Heart right ventricle (tissue), 16 donors: ENCODE data around the gene KIFC3. TPM values are rescaled to one million over a fixed set of nuclear protein-coding genes. Genes with fewer than 3 reads are reported as not detected.
A peak's percentile ranks its signal among the peaks of the same experiment; 100 is the strongest.
"Not testable (repeated sequence)": the region's sequence is repeated elsewhere in the genome, so short reads cannot be mapped to it uniquely, and the experiment has no call there.

Experiments used
- ATAC-seq, 8 donors: fragments of 200-7000 bp; cut with Tn5 transposase; one replicate each; pipeline ENCODE4 v1.9.1; 2020; ENCODE audit warnings: mild to moderate bottlenecking in 8 of 8, moderate library complexity in 8 of 8, moderate number of reproducible peaks in 1 of 8
- DNase-seq, 2 donors: peaks; one replicate each; pipeline ENCODE4 v3.0.0-alpha.2; 2020
- H3K27ac ChIP-seq, 10 donors: fragments of 200-600 bp; sonication (generic) in 2 of 10; one replicate each; pipeline versions ENCODE4 v1.5.0 to v1.8.0; 2020 to 2022; ENCODE audit warnings: mild to moderate bottlenecking in 3 of 10
- H3K27me3 ChIP-seq, 7 donors: fragments of 200-600 bp; one replicate each; pipeline ENCODE4 v1.8.0; 2021 to 2022; ENCODE audit warnings: mild to moderate bottlenecking in 2 of 7
- H3K36me3 ChIP-seq, 9 donors: fragments of 200-600 bp; sonication (generic) in 1 of 9; one replicate each; pipeline versions ENCODE4 v1.5.0 to v1.8.0; 2020 to 2022; ENCODE audit warnings: mild to moderate bottlenecking in 2 of 9
- H3K4me1 ChIP-seq, 9 donors: fragments of 200-600 bp; sonication (generic) in 1 of 9; one replicate each; pipeline versions ENCODE4 v1.5.0 to v1.8.0; 2020 to 2022; ENCODE audit warnings: mild to moderate bottlenecking in 4 of 9
- H3K4me3 ChIP-seq, 10 donors: fragments of 200-600 bp; sonication (generic) in 2 of 10; one replicate each; pipeline versions ENCODE4 v1.5.0 to v1.8.0; 2020 to 2022; ENCODE audit warnings: mild to moderate bottlenecking in 7 of 10, moderate library complexity in 2 of 10
- H3K9me3 ChIP-seq, 11 donors: fragments of 200-600 bp in 10 of 11; sonication (generic) in 2 of 11; one replicate each; pipeline versions ENCODE4 v1.5.0 to v1.8.0; 2013 to 2022; ENCODE audit warnings: mild to moderate bottlenecking in 2 of 11, control low read depth in 1 of 11, moderate library complexity in 1 of 11
- CTCF ChIP-seq, 9 donors: fragments of 200-600 bp; sonication (generic) in 2 of 9; IDR thresholded peaks; one replicate each; pipeline versions ENCODE4 v1.5.0 to v1.8.0; 2021 to 2022; ENCODE audit warnings: antibody characterized with exemption in 9 of 9, mild to moderate bottlenecking in 5 of 9, moderate library complexity in 1 of 9
- WGBS, 2 donors: extraction: QIAGEN DNeasy Blood & Tissue Kit; methylation state at CpG; one replicate each; pipeline ENCODE4 v1.1.7; 2013; ENCODE audit warnings: inconsistent platforms in 1 of 2; 5-methylcytosine and 5-hydroxymethylcytosine counted together
- intact Hi-C, 10 donors: fragments of 100-400 bp; cut with DNase I; formaldehyde crosslinking; loops; one replicate each; pipeline versions ENCODE4 v1.11.1 to v1.14.2; 2022
- polyA plus RNA-seq, 2 donors: library from polyadenylated mRNA; stranded (reverse); fragments of 200-250 nt; gene quantifications; one replicate each; pipeline ENCODE4 v1.2.3, GENCODE V29; 2013
- total RNA-seq, 10 donors: library from RNA; stranded (reverse); fragmentation: NEBNext Ultra II Directional in 3 of 10; extraction: Animal tissue kit (Norgen Biotek cat#: 25700) in 3 of 10; gene quantifications; one replicate each; pipeline versions ENCODE4 v1.2.1 to v1.2.4, GENCODE V29; 2021 to 2023
- donor health status: Arrhythmogenic right ventricular cardiomyopathy.
- donor health status: ischemic (EF 13 %, LVEDD 7.1; RV severe dilation, severe dysfunction).
- donor health status: healthy with polysubstance abuse.
- donor health status: DM: no; HTN: yes; CAD: no.
- donor health status: DM: no; HTN: no; CAD: no.
- donor health status: ischemic (EF 25% LVEDD 6.9; RV normal size, moderate dysfunction).
- donor health status: ischemic (EF 25% LVEDD 5.7; RV mildly dilated, moderate dysfunction).
- donor health status: healthy.
- donor health status: DM: yes; HTN: yes; CAD: no.
- donor health status: Ischemic cardiomyopathy.
- donor health status: ischemic (EF 35%, LVEDD 5.7; RV mildly dilated, moderate dysfunction).
- donor health status: nonischemic (EF 11% LVEDD 7.7; RV severe dilation, severe dysfunction).
- donor health status: DM: yes; HTN: yes; CAD: no.
- donor health status: PGD.
- donor health status: ischemic (EF 29% LVEDD 5.4; RV normal size, mild dysfunction).
- donor health status: nonischemic (EF 23%, LVEDD 6.1; RV moderate dilation, normal function).

Gene KIFC3
- total and polyA plus RNA-seq, 12 donors, result 42.5 to 97.4 (median 63.5) TPM

GRCh38 chr16:57813466-57813865, 11.2 kb upstream of the KIFC3 start:
- H3K4me3 ChIP-seq, result no peak overlapping the region
- 83 to 93% methylated on average over 8 of the region's 8 CpGs for WGBS, 2 donors
- H3K4me1 ChIP-seq, result peaks cover 7 to 52% (median 42%) of the 10 kb centered on the region in 9 donors
- no peak overlapping the region for H3K27ac ChIP-seq
- no peak for DNase-seq
- no peaks in the 10 kb centered on the region for H3K36me3 ChIP-seq
- intact Hi-C loops, result no loop called here
- H3K27me3 ChIP-seq, result no peaks in the 10 kb centered on the region
- TF ChIP-seq CTCF (IDR thresholded peaks at IDR 0.05), result no peak
- no peak for ATAC-seq
- H3K9me3 ChIP-seq, result no peaks in the 10 kb centered on the region

DNA sequence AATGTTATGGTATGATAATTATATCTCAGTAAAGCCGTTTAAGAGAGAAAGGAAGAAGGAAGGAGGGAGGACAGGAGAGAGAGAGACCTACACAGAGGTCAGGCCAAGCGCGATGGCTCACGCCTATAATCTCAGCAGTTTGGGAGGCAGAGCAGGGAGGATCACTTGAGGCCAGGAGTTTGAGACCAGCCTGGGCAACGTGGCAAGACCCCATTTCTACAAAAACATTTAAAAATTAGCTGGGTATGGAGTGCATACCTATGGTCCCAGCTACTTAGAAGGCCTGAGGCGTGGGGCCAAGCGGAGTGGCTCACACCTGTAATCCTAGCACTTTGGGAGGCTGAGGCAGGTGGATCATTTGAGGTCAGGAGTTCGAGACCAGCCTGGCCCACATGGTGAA, 9.0 kb upstream of the KIFC3 start:
- H3K27me3 ChIP-seq, ATAC-seq, H3K9me3 ChIP-seq, intact Hi-C loops, H3K4me3 ChIP-seq, DNase-seq, H3K36me3 ChIP-seq: not testable (repeated sequence)
- peak overlapping the region in 5 of 10 donors; percentile 56 to 89 (median 69) for H3K27ac ChIP-seq
- WGBS, 2 donors, result 89 to 91% methylated on average over 8 of the region's 8 CpGs
- H3K4me1 ChIP-seq, result peaks cover 1 to 55% (median 39%) of the 10 kb centered on the region in 9 donors

- no peak for TF ChIP-seq CTCF (IDR thresholded peaks at IDR 0.05)
- no peaks in the 10 kb centered on the region for H3K36me3 ChIP-seq
- peaks cover 0 to 46% (median 30%) of the 10 kb centered on the region in 9 donors for H3K4me1 ChIP-seq
- H3K27me3 ChIP-seq, result no peaks in the 10 kb centered on the region
- H3K4me3 ChIP-seq, result no peak overlapping the region
- intact Hi-C loops, result no loop called here
- H3K27ac ChIP-seq, result peak overlapping the region in 8 of 10 donors; percentile 13 to 89 (median 60)
- no peaks in the 10 kb centered on the region for H3K9me3 ChIP-seq
- DNase-seq, result peak; percentile 72 to 86
- peak; percentile 65 to 94 (median 84) for ATAC-seq
- 41 to 52% methylated on average over 14 of the region's 14 CpGs for WGBS, 2 donors
Measured at GRCh38 chr16:57810197-57811031, 8.1 kb upstream of the KIFC3 start.

DNA sequence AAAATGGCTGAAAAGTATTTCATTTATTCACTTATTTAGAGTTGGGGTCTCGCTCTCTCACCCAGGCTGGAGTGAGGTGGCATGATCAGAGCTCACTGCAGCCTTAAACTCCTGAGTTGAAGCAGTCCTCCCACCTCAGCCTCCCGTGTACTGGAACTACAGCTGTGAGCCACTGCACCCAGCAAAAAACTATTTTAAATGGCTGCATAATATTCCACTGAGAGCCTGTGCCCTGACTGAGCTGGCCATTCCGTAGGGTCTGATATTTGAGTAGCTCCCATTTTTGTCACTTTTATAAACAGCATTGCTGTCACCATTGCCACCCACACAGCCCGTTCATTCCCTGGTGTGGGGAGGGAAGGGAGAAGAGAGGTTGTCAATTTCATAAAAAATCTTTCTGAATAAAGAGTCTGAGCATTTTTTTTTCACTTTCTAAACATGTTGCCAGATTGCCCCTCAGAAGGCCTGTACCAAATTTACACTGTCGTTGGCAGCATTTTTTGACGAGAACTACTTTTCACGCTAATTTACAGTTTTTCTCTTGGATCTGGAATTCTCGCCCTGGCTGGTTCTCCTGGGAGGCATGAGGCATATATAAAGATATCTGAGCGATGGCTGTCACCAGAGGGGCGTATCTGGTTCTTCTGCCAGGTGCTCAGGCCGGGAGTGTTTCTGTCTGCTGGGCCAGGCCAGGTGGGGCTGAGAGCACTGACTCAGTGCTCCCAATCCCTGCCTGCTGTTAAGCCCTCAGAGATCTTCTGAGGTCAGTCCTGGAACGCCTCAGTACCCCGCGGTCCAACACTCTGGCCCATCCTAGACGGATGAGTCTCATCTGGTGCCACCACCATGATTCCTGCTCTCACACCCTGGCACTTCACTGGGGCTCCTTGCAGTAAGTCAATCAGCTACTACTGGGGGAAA, 7.2 kb upstream of the KIFC3 start:
- no peaks in the 10 kb centered on the region for H3K36me3 ChIP-seq
- DNase-seq (peak in 1 of 2 donors; percentile 5), ATAC-seq (peak in 1 of 8 donors; percentile 2)
- TF ChIP-seq CTCF (IDR thresholded peaks at IDR 0.05), result no peak
- H3K27ac ChIP-seq, result peak overlapping the region in 7 of 10 donors; percentile 26 to 89 (median 59)
- H3K9me3 ChIP-seq, result no peaks in the 10 kb centered on the region
- no peaks in the 10 kb centered on the region for H3K27me3 ChIP-seq
- intact Hi-C loops, result no loop called here
- 90 to 95% methylated on average over 15 of the region's 15 CpGs for WGBS, 2 donors
- peaks cover 0 to 45% (median 30%) of the 10 kb centered on the region in 9 donors for H3K4me1 ChIP-seq
- H3K4me3 ChIP-seq, result no peak overlapping the region
